Rectal smooth muscle tissue (tissue), 1 donor: ENCODE results near the gene RC3H2.
A peak's percentile ranks its signal among the peaks of the same experiment; 100 is the strongest.

Experiments
- H3K27ac ChIP-seq: one replicate; pipeline ENCODE4 v1.7.0; 2013; ENCODE audit warnings: low read depth, low read length, inconsistent platforms
- H3K27me3 ChIP-seq: one replicate; pipeline ENCODE4 v1.7.0; 2013; ENCODE audit warnings: low read length; ENCODE audit not compliant: control insufficient read depth, insufficient read depth
- H3K36me3 ChIP-seq: one replicate; pipeline ENCODE4 v1.7.0; 2013; ENCODE audit warnings: low read length; ENCODE audit not compliant: control insufficient read depth, insufficient read depth
- H3K4me1 ChIP-seq: one replicate; pipeline ENCODE4 v1.7.0; 2013; ENCODE audit warnings: low read length; ENCODE audit not compliant: control insufficient read depth, insufficient read depth
- H3K4me3 ChIP-seq: one replicate; pipeline ENCODE4 v1.7.0; 2013; ENCODE audit warnings: low read length
- H3K9ac ChIP-seq: one replicate; pipeline ENCODE4 v1.7.0; 2013; ENCODE audit warnings: low read length

Gene RC3H2

GRCh38 chr9:122940749-122941581, 35.8 kb upstream of the RC3H2 start, which contains the start of gene RABGAP1:
Gene RABGAP1 (plus strand): TSS chr9:122941020. CDS start chr9:122957060, 16,040 bp downstream.
- Histone ChIP-seq H3K27me3 (no peaks in the 10 kb centered on the region), H3K4me3 (peak within 1 kb of the TSS; percentile 97), H3K9ac (peak within 1 kb of the TSS; percentile 93), H3K27ac (peak within 1 kb of the TSS; percentile 96), H3K36me3 (peaks cover 7% of the 10 kb centered on the region), H3K4me1 (peaks cover 17% of the 10 kb centered on the region)

GRCh38 chr9:122940454-122940748, 35.2 kb upstream of the RC3H2 start:
- H3K36me3 ChIP-seq, result peaks cover 7% of the 10 kb centered on the region
- no peaks in the 10 kb centered on the region for H3K27me3 ChIP-seq
- H3K9ac ChIP-seq, result peak overlapping the region; percentile 45
- peak overlapping the region; percentile 76 for H3K4me3 ChIP-seq
- H3K27ac ChIP-seq, result peak overlapping the region; percentile 82
- peaks cover 11% of the 10 kb centered on the region for H3K4me1 ChIP-seq

GRCh38 chr9:122939601-122940000, 34.4 kb upstream of the RC3H2 start:
- Histone ChIP-seq H3K27ac (no peak overlapping the region), H3K27me3 (no peaks in the 10 kb centered on the region), H3K9ac (no peak overlapping the region), H3K36me3 (peaks cover 7% of the 10 kb centered on the region), H3K4me1 (peaks cover 5% of the 10 kb centered on the region), H3K4me3 (no peak overlapping the region)

- H3K27me3 ChIP-seq, result no peaks in the 10 kb centered on the region
- peaks cover 11% of the 10 kb centered on the region for H3K4me1 ChIP-seq
- peaks cover 7% of the 10 kb centered on the region for H3K36me3 ChIP-seq
- no peak overlapping the region for H3K4me3 ChIP-seq
- H3K9ac ChIP-seq, result no peak overlapping the region
- no peak overlapping the region for H3K27ac ChIP-seq
Observed at GRCh38 chr9:122936883-122937282, 31.7 kb upstream of the RC3H2 start.

GRCh38 chr9:122936464-122936863, 31.3 kb upstream of the RC3H2 start:
- Histone ChIP-seq H3K27ac (no peak overlapping the region), H3K9ac (no peak overlapping the region), H3K27me3 (no peaks in the 10 kb centered on the region), H3K4me3 (no peak overlapping the region), H3K4me1 (peaks cover 10% of the 10 kb centered on the region), H3K36me3 (peaks cover 7% of the 10 kb centered on the region)

GRCh38 chr9:122931226-122932121, 26.3 kb upstream of the RC3H2 start, which contains the start of gene ZBTB26:
Gene ZBTB26 (minus strand): TSS chr9:122931512. CDS start chr9:122919934, 11,578 bp downstream.
- Histone ChIP-seq H3K36me3 (peaks cover 3% of the 10 kb centered on the region), H3K9ac (peak within 1 kb of the TSS; percentile 59), H3K4me1 (peaks cover 11% of the 10 kb centered on the region), H3K27me3 (no peaks in the 10 kb centered on the region), H3K4me3 (peak within 1 kb of the TSS; percentile 86), H3K27ac (peak within 1 kb of the TSS; percentile 83)

GRCh38 chr9:122930541-122931225, 25.5 kb upstream of the RC3H2 start:
- no peaks in the 10 kb centered on the region for H3K36me3 ChIP-seq
- peak overlapping the region; percentile 86 for H3K4me3 ChIP-seq
- H3K27ac ChIP-seq, result peak overlapping the region; percentile 83
- H3K27me3 ChIP-seq, result no peaks in the 10 kb centered on the region
- peak overlapping the region; percentile 51 for H3K9ac ChIP-seq
- H3K4me1 ChIP-seq, result peaks cover 11% of the 10 kb centered on the region

- H3K4me1 ChIP-seq, result peaks cover 11% of the 10 kb centered on the region
- no peaks in the 10 kb centered on the region for H3K36me3 ChIP-seq
- H3K9ac ChIP-seq, result no peak overlapping the region
- no peaks in the 10 kb centered on the region for H3K27me3 ChIP-seq
- H3K27ac ChIP-seq, result no peak overlapping the region
- no peak overlapping the region for H3K4me3 ChIP-seq
Observed at GRCh38 chr9:122929796-122930354, 24.7 kb upstream of the RC3H2 start.

GRCh38 chr9:122923947-122924346, 18.8 kb upstream of the RC3H2 start:
- no peak overlapping the region for H3K9ac ChIP-seq
- H3K4me3 ChIP-seq, result no peak overlapping the region
- H3K27me3 ChIP-seq, result no peaks in the 10 kb centered on the region
- H3K36me3 ChIP-seq, result no peaks in the 10 kb centered on the region
- no peaks in the 10 kb centered on the region for H3K4me1 ChIP-seq
- H3K27ac ChIP-seq, result no peak overlapping the region

- no peak overlapping the region for H3K27ac ChIP-seq
- H3K27me3 ChIP-seq, result no peaks in the 10 kb centered on the region
- H3K9ac ChIP-seq, result no peak overlapping the region
- H3K36me3 ChIP-seq, result no peaks in the 10 kb centered on the region
- H3K4me1 ChIP-seq, result no peaks in the 10 kb centered on the region
- H3K4me3 ChIP-seq, result no peak overlapping the region
Observed at GRCh38 chr9:122922713-122923112, 17.6 kb upstream of the RC3H2 start.

- Histone ChIP-seq H3K36me3 (no peaks in the 10 kb centered on the region), H3K9ac (no peak overlapping the region), H3K4me1 (peaks cover 3% of the 10 kb centered on the region), H3K4me3 (no peak overlapping the region), H3K27me3 (no peaks in the 10 kb centered on the region), H3K27ac (no peak overlapping the region)
Observed at GRCh38 chr9:122918310-122918709, 13.2 kb upstream of the RC3H2 start.
